Activated T-cell treated with anti-CD3 and anti-CD28 coated beads, Interleukin-2, amount 50 U/mL, for 24 hours (primary cell): ENCODE measurements around the gene GJB3.

ENCODE experiments used
- DNase-seq: peaks from one replicate; pipeline ENCODE4 v3.0.0-alpha.2; 2020
- H3K27ac Mint-ChIP-seq: 2 replicates; pipeline ENCODE4 v1.8.0; 2020; ENCODE audit warnings: mild to moderate bottlenecking, mixed read lengths
- H3K27me3 Mint-ChIP-seq: 2 replicates; pipeline ENCODE4 v1.8.0; 2020; ENCODE audit warnings: mixed read lengths
- H3K36me3 Mint-ChIP-seq: 2 replicates; pipeline ENCODE4 v1.8.0; 2020; ENCODE audit warnings: low read depth, mixed read lengths
- H3K4me1 Mint-ChIP-seq: 2 replicates; pipeline ENCODE4 v1.8.0; 2020; ENCODE audit warnings: low read depth, mixed read lengths
- H3K4me3 Mint-ChIP-seq: 2 replicates; pipeline ENCODE4 v1.8.0; 2020; ENCODE audit warnings: mild to moderate bottlenecking, moderate library complexity, mixed read lengths
- H3K9me3 Mint-ChIP-seq: 2 replicates; pipeline ENCODE4 v1.8.0; 2020; ENCODE audit warnings: mixed read lengths

GJB3 gene

GRCh38 chr1:34786521-34787325 is 5.7 kb downstream of the GJB3 start:
- H3K27ac Mint-ChIP-seq: no peak overlapping the region
- H3K4me1 Mint-ChIP-seq: peaks cover 13% of the 10 kb centered on the region
- H3K9me3 Mint-ChIP-seq: no peaks in the 10 kb centered on the region
- H3K36me3 Mint-ChIP-seq: no peaks in the 10 kb centered on the region
- H3K4me3 Mint-ChIP-seq: no peak overlapping the region
- H3K27me3 Mint-ChIP-seq: peaks cover 83% of the 10 kb centered on the region
- DNase-seq: peak; percentile 74

GRCh38 chr1:34787461-34788420 is 6.7 kb downstream of the GJB3 start:
- no peaks in the 10 kb centered on the region for H3K9me3 Mint-ChIP-seq
- H3K36me3 Mint-ChIP-seq: no peaks in the 10 kb centered on the region
- peaks cover 82% of the 10 kb centered on the region for H3K27me3 Mint-ChIP-seq
- DNase-seq: no peak
- no peak overlapping the region for H3K27ac Mint-ChIP-seq
- H3K4me1 Mint-ChIP-seq: peaks cover 14% of the 10 kb centered on the region
- H3K4me3 Mint-ChIP-seq: no peak overlapping the region

GRCh38 chr1:34790985-34791384 is 10.0 kb downstream of the GJB3 start:
- Mint-ChIP-seq H3K27me3 (peaks cover 78% of the 10 kb centered on the region), H3K9me3 (no peaks in the 10 kb centered on the region), H3K27ac (no peak overlapping the region), H3K36me3 (no peaks in the 10 kb centered on the region), H3K4me1 (peaks cover 14% of the 10 kb centered on the region), H3K4me3 (no peak overlapping the region)
- DNase-seq: no peak

GRCh38 chr1:34792424-34792823 is 11.4 kb downstream of the GJB3 start:
- H3K27me3 Mint-ChIP-seq: peaks cover 66% of the 10 kb centered on the region
- no peak overlapping the region for H3K27ac Mint-ChIP-seq
- no peaks in the 10 kb centered on the region for H3K36me3 Mint-ChIP-seq
- H3K4me1 Mint-ChIP-seq: peaks cover 18% of the 10 kb centered on the region
- H3K9me3 Mint-ChIP-seq: no peaks in the 10 kb centered on the region
- no peak for DNase-seq
- H3K4me3 Mint-ChIP-seq: peak overlapping the region; percentile 8

GRCh38 chr1:34792868-34793727 is 12.1 kb downstream of the GJB3 start, which contains the start of gene GJA4:
Gene GJA4 (plus strand): TSS chr1:34792999. CDS start chr1:34794214, 1,215 bp downstream.
- peak within 1 kb of the TSS; percentile 8 for H3K4me3 Mint-ChIP-seq
- H3K27me3 Mint-ChIP-seq: peaks cover 60% of the 10 kb centered on the region
- no peak for DNase-seq
- H3K9me3 Mint-ChIP-seq: no peaks in the 10 kb centered on the region
- H3K27ac Mint-ChIP-seq: no peak within 1 kb of the TSS
- H3K36me3 Mint-ChIP-seq: no peaks in the 10 kb centered on the region
- peaks cover 18% of the 10 kb centered on the region for H3K4me1 Mint-ChIP-seq

GRCh38 chr1:34794001-34794789 is 13.2 kb downstream of the GJB3 start:
- Mint-ChIP-seq H3K4me3 (no peak overlapping the region), H3K27ac (no peak overlapping the region), H3K36me3 (no peaks in the 10 kb centered on the region), H3K9me3 (no peaks in the 10 kb centered on the region), H3K4me1 (peaks cover 26% of the 10 kb centered on the region), H3K27me3 (peaks cover 51% of the 10 kb centered on the region)
- no peak for DNase-seq

- no peaks in the 10 kb centered on the region for H3K36me3 Mint-ChIP-seq
- no peak for DNase-seq
- no peak overlapping the region for H3K4me3 Mint-ChIP-seq
- H3K4me1 Mint-ChIP-seq: peaks cover 26% of the 10 kb centered on the region
- H3K27ac Mint-ChIP-seq: no peak overlapping the region
- H3K27me3 Mint-ChIP-seq: peaks cover 48% of the 10 kb centered on the region
- no peaks in the 10 kb centered on the region for H3K9me3 Mint-ChIP-seq
Measured at GRCh38 chr1:34794790-34795180, 13.8 kb downstream of the GJB3 start.

- Mint-ChIP-seq H3K9me3 (no peaks in the 10 kb centered on the region), H3K36me3 (no peaks in the 10 kb centered on the region), H3K4me1 (peaks cover 33% of the 10 kb centered on the region), H3K27me3 (peaks cover 38% of the 10 kb centered on the region), H3K4me3 (no peak overlapping the region), H3K27ac (no peak overlapping the region)
- no peak for DNase-seq
Measured at GRCh38 chr1:34795916-34796315, 14.9 kb downstream of the GJB3 start.

- peaks cover 33% of the 10 kb centered on the region for H3K4me1 Mint-ChIP-seq
- H3K36me3 Mint-ChIP-seq: no peaks in the 10 kb centered on the region
- DNase-seq: no peak
- H3K9me3 Mint-ChIP-seq: no peaks in the 10 kb centered on the region
- peak overlapping the region; percentile 51 for H3K27ac Mint-ChIP-seq
- no peak overlapping the region for H3K4me3 Mint-ChIP-seq
- peaks cover 27% of the 10 kb centered on the region for H3K27me3 Mint-ChIP-seq
Measured at GRCh38 chr1:34796990-34797389, 16.0 kb downstream of the GJB3 start.

GRCh38 chr1:34800214-34800613 is 19.2 kb downstream of the GJB3 start:
- no peaks in the 10 kb centered on the region for H3K27me3 Mint-ChIP-seq
- H3K27ac Mint-ChIP-seq: peak overlapping the region; percentile 84
- H3K4me1 Mint-ChIP-seq: peaks cover 29% of the 10 kb centered on the region
- H3K9me3 Mint-ChIP-seq: no peaks in the 10 kb centered on the region
- DNase-seq: no peak
- H3K36me3 Mint-ChIP-seq: peaks cover 3% of the 10 kb centered on the region
- no peak overlapping the region for H3K4me3 Mint-ChIP-seq

GRCh38 chr1:34803770-34804169 is 22.8 kb downstream of the GJB3 start:
- Mint-ChIP-seq H3K27me3 (no peaks in the 10 kb centered on the region), H3K27ac (no peak overlapping the region), H3K4me1 (peaks cover 16% of the 10 kb centered on the region), H3K36me3 (peaks cover 3% of the 10 kb centered on the region), H3K4me3 (no peak overlapping the region), H3K9me3 (no peaks in the 10 kb centered on the region)
- DNase-seq: no peak

GRCh38 chr1:34806396-34806795 is 25.4 kb downstream of the GJB3 start:
- Mint-ChIP-seq H3K4me1 (no peaks in the 10 kb centered on the region), H3K9me3 (peaks cover 6% of the 10 kb centered on the region), H3K27ac (no peak overlapping the region), H3K27me3 (no peaks in the 10 kb centered on the region), H3K4me3 (no peak overlapping the region), H3K36me3 (peaks cover 3% of the 10 kb centered on the region)
- no peak for DNase-seq

- peaks cover 6% of the 10 kb centered on the region for H3K9me3 Mint-ChIP-seq
- DNase-seq: no peak
- H3K36me3 Mint-ChIP-seq: peaks cover 3% of the 10 kb centered on the region
- no peaks in the 10 kb centered on the region for H3K27me3 Mint-ChIP-seq
- no peak overlapping the region for H3K27ac Mint-ChIP-seq
- no peak overlapping the region for H3K4me3 Mint-ChIP-seq
- no peaks in the 10 kb centered on the region for H3K4me1 Mint-ChIP-seq
Measured at GRCh38 chr1:34808051-34808810, 27.2 kb downstream of the GJB3 start.
